Measurements from ENCODE around the gene GPR78. TPM values are rescaled to one million over a fixed set of nuclear protein-coding genes. Genes with fewer than 3 reads are reported as not detected.

Gene GPR78
- total RNA-seq, 2 experiments from 2014 or later: not detected

GRCh38 chr4:8614365-8615193 lies 34.4 kb downstream of the GPR78 start:
- no peak for TF ChIP-seq CTCF (IDR thresholded peaks at IDR 0.05)

GRCh38 chr4:8615366-8615765 lies 35.2 kb downstream of the GPR78 start:
- no peaks in the 10 kb centered on the region for H3K36me3 ChIP-seq (ENCODE audit: insufficient read depth, low read length)
- DNase-seq (no peak), ATAC-seq (ENCODE audit: poor library complexity) (no peak)
- H3K4me1 Mint-ChIP-seq (ENCODE audit: low read depth): no peaks in the 10 kb centered on the region
- H3K27me3 Mint-ChIP-seq: peaks cover 9% of the 10 kb centered on the region
- H3K9me3 ChIP-seq (ENCODE audit: control insufficient read depth in 1 of 2, insufficient read depth in 1 of 2, low read length in 2 of 2): peaks cover 0 to 5% of the 10 kb centered on the region in 2 experiments
- POLR2A ChIA-PET: no interaction called here
- no peaks in the 10 kb centered on the region for H3K27me3 ChIP-seq (ENCODE audit: control insufficient read depth in 1 of 2, insufficient read depth in 2 of 2, low read length in 2 of 2)
- no peak overlapping the region for H3K27ac ChIP-seq (ENCODE audit: low read depth in 1 of 2, low read length in 2 of 2)
- no peak overlapping the region for H3K27ac Mint-ChIP-seq
- TF ChIP-seq CTCF (IDR thresholded peaks at IDR 0.05): no peak
- H3K9me3 Mint-ChIP-seq: no peaks in the 10 kb centered on the region
- CTCF ChIA-PET: no interaction called here
- no peaks in the 10 kb centered on the region for H3K4me1 ChIP-seq (ENCODE audit: insufficient read depth, low read length)
- H3K4me3 Mint-ChIP-seq: no peak overlapping the region
- intact Hi-C loops (cut with DNase I, micrococcal nuclease): no loop called here
- H3K36me3 Mint-ChIP-seq (ENCODE audit: low read depth): no peaks in the 10 kb centered on the region
- no peak overlapping the region for H3K4me3 ChIP-seq (ENCODE audit: low read length)

More at GRCh38 chr4:8614365-8615193, 34.4 kb downstream of the GPR78 start:
- H3K27ac ChIP-seq (ENCODE audit: low read depth in 1 of 2, low read length in 2 of 2): no peak overlapping the region
- DNase-seq (no peak), ATAC-seq (ENCODE audit: poor library complexity) (no peak)
- H3K36me3 ChIP-seq (ENCODE audit: insufficient read depth, low read length): no peaks in the 10 kb centered on the region
- intact Hi-C loops (cut with DNase I, micrococcal nuclease): no loop called here
- peaks cover 0 to 5% of the 10 kb centered on the region in 2 experiments for H3K9me3 ChIP-seq (ENCODE audit: control insufficient read depth in 1 of 2, insufficient read depth in 1 of 2, low read length in 2 of 2)
- Mint-ChIP-seq H3K27ac (no peak overlapping the region), H3K36me3 (ENCODE audit: low read depth) (no peaks in the 10 kb centered on the region), H3K27me3 (peaks cover 9% of the 10 kb centered on the region), H3K4me3 (no peak overlapping the region), H3K4me1 (ENCODE audit: low read depth) (no peaks in the 10 kb centered on the region), H3K9me3 (no peaks in the 10 kb centered on the region)
- H3K4me1 ChIP-seq (ENCODE audit: insufficient read depth, low read length): no peaks in the 10 kb centered on the region
- H3K27me3 ChIP-seq (ENCODE audit: control insufficient read depth in 1 of 2, insufficient read depth in 2 of 2, low read length in 2 of 2): no peaks in the 10 kb centered on the region
- ChIA-PET CTCF (no interaction called here), POLR2A (no interaction called here)
- no peak overlapping the region for H3K4me3 ChIP-seq (ENCODE audit: low read length)

GRCh38 chr4:8615921-8616787 lies 36.0 kb downstream of the GPR78 start:
- no peaks in the 10 kb centered on the region for H3K9me3 Mint-ChIP-seq
- no peak overlapping the region for H3K4me3 ChIP-seq (ENCODE audit: low read length)
- H3K27me3 ChIP-seq (ENCODE audit: control insufficient read depth in 1 of 2, insufficient read depth in 2 of 2, low read length in 2 of 2): no peaks in the 10 kb centered on the region
- intact Hi-C loops (cut with DNase I, micrococcal nuclease): no loop called here
- H3K4me1 ChIP-seq (ENCODE audit: insufficient read depth, low read length): no peaks in the 10 kb centered on the region
- no peak for TF ChIP-seq CTCF (IDR thresholded peaks at IDR 0.05)
- no peak overlapping the region for H3K4me3 Mint-ChIP-seq
- no peak for DNase-seq
- no peaks in the 10 kb centered on the region for H3K4me1 Mint-ChIP-seq (ENCODE audit: low read depth)
- peaks cover 3% of the 10 kb centered on the region for H3K27me3 Mint-ChIP-seq
- H3K9me3 ChIP-seq (ENCODE audit: control insufficient read depth in 1 of 2, insufficient read depth in 1 of 2, low read length in 2 of 2): peaks cover 0 to 5% of the 10 kb centered on the region in 2 experiments
- no peaks in the 10 kb centered on the region for H3K36me3 Mint-ChIP-seq (ENCODE audit: low read depth)
- POLR2A ChIA-PET: no interaction called here
- H3K27ac Mint-ChIP-seq: no peak overlapping the region
- no peak for ATAC-seq (ENCODE audit: poor library complexity)
- CTCF ChIA-PET: interaction anchor here (1.2 kb wide), 1 partner anchor 9 kb away, joined by 3 read pairs; no protein-coding TSS in a partner anchor
- H3K27ac ChIP-seq (ENCODE audit: low read depth in 1 of 2, low read length in 2 of 2): no peak overlapping the region
- no peaks in the 10 kb centered on the region for H3K36me3 ChIP-seq (ENCODE audit: insufficient read depth, low read length)

Data from CD4-positive, alpha-beta T cell (primary cell).